ENCODE data around the gene PLCD1. TPM values are rescaled to one million over a fixed set of nuclear protein-coding genes. Genes with fewer than 3 reads are reported as not detected.

Gene PLCD1
- total RNA-seq, 6 donors from 2014 or later = 20.8 to 80.1 (median 36.1) TPM

DNA sequence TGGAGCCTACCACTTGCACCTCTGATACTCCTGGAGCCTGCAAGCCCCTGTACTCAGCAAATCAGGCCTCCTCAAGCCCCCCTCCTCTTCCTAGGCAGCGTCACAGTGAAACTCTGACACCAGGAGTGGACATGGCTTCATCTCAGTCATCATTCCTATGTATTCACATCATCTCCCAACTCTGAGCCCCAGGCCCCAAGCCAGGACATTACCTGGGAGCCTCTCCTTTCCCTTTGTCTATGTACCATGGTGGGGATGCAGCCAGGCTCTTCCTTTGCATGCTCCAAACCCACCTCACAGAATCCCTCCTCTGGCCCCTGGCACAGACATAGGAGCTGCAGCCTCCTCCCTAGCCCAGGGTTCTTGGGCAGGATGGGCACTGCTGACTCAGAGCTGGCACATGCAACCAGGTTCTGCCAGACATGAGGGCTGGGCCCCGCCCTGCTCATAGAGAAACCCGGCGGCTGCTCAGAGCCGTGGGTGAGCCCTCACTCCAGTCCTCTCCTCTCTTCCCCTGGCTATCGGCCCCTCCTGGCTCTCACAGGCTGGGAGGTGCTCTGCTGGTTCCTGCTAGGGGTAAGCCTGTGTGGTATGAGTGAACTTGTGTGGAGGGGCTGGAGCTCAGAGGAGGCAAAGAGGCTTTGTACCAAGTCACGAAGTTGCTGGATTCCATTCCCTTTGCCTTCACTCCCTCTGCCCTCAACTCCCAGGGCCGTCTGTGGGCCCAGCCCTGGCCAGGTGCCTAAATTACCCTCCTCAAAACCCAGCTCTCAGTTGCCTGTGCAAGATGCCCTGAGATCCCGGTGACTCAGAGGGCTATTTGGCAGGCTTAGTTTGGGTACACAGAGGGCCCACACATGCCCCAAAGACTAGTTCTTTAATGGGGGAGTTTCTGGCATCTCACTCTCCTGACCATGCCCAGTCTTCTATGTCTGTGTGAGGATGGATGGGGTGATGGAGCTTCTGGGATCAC is 1.9 kb upstream of the PLCD1 start:
- H3K4me3 ChIP-seq = no peak overlapping the region
- H3K27ac ChIP-seq = peak overlapping the region; percentile 72 to 88 (median 87)
- WGBS, 2 donors = 41 to 43% methylated on average over 8 of the region's 9 CpGs
- TF ChIP-seq POLR2A (IDR thresholded peaks at IDR 0.05) (peak in 1 of 4 donors; percentile 11), EP300 (IDR thresholded peaks at IDR 0.05) (no peak), POLR2AphosphoS5 (IDR thresholded peaks at IDR 0.05) (no peak), CTCF (IDR thresholded peaks at IDR 0.05) (no peak)
- DNase-seq (peak; percentile 68 to 90), ATAC-seq (ENCODE audit: low FRiP score in 2 of 2) (peak; percentile 29 to 77)
- peaks cover 0 to 7% (median 0%) of the 10 kb centered on the region in 4 donors for H3K27me3 ChIP-seq
- no peaks in the 10 kb centered on the region for H3K9me3 ChIP-seq
- H3K4me1 ChIP-seq = peaks cover 17 to 38% (median 24%) of the 10 kb centered on the region in 4 donors
- no peaks in the 10 kb centered on the region for H3K36me3 ChIP-seq

DNA sequence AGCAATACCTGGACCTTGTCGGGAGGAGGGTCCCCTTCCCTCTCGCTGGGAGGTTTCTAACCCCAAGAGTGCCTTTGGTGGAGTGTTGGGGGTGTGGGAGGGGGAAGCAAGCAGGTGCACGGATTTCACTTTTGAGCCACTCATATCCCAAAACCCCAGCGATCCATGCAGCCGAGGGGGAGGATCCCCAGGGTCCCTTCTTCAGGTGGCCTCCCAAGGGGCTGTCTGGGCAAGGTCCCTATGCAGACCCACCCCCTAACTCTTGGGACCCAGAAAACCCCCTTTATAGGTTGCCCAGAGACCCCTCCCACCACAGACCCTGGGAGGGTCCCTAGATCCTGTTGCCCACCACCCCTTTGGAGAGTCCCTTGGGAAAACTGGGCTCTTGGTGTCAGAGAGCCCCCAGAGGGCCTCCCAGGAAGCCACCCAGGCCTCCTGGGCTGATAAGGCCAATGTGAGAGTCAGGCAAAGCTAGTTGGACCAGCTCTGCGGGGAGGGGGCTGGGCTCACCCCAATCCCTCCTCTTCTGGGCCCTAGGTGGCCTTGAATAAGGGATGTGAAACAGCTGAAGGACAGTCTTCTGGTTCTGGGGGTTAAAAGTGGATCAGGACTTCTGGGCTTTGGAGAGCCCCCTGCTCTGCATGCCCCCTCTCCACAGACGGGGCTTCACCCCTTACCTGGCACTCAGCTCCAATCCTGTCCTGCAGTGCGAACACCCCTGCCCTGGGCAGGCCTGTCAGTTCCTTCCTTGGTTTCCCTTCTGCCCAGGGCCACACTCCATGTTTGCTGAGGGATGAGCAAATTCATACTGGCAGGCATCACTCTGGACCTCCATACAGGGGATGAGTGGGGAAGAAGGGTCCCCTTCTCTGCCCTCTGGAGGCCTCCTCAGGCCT is 932 bp upstream of the PLCD1 start:
- peaks cover 0 to 7% (median 0%) of the 10 kb centered on the region in 4 donors for H3K27me3 ChIP-seq
- peaks cover 24 to 44% (median 31%) of the 10 kb centered on the region in 4 donors for H3K4me1 ChIP-seq
- H3K9me3 ChIP-seq = no peaks in the 10 kb centered on the region
- no peak for ATAC-seq (ENCODE audit: low FRiP score in 2 of 2)
- no peak for DNase-seq
- peak overlapping the region; percentile 72 to 88 (median 87) for H3K27ac ChIP-seq
- H3K4me3 ChIP-seq = peak overlapping the region; percentile 74 to 92 (median 82)
- no peaks in the 10 kb centered on the region for H3K36me3 ChIP-seq
- WGBS, 2 donors = 42 to 65% methylated on average over 2 to 8 of the region's 8 CpGs
- TF ChIP-seq EP300 (IDR thresholded peaks at IDR 0.05) (no peak), POLR2A (IDR thresholded peaks at IDR 0.05) (no peak), CTCF (IDR thresholded peaks at IDR 0.05) (no peak), POLR2AphosphoS5 (IDR thresholded peaks at IDR 0.05) (no peak)

GRCh38 chr3:38028621-38029361 is 651 bp downstream of the PLCD1 start:
- WGBS, 2 donors = 28 to 51% methylated on average over 14 to 34 of the region's 45 CpGs
- DNase-seq (peak in 1 of 2 donors; percentile 89), ATAC-seq (ENCODE audit: low FRiP score in 2 of 2) (peak in 1 of 2 donors; percentile 28)
- Histone ChIP-seq H3K27me3 (peaks cover 0 to 7% (median 0%) of the 10 kb centered on the region in 4 donors), H3K4me1 (peaks cover 26 to 50% (median 34%) of the 10 kb centered on the region in 4 donors), H3K27ac (peak overlapping the region; percentile 72 to 88 (median 87)), H3K4me3 (peak overlapping the region; percentile 74 to 92 (median 82)), H3K36me3 (no peaks in the 10 kb centered on the region), H3K9me3 (no peaks in the 10 kb centered on the region)
- TF ChIP-seq POLR2AphosphoS5 (IDR thresholded peaks at IDR 0.05) (no peak), EP300 (IDR thresholded peaks at IDR 0.05) (no peak), POLR2A (IDR thresholded peaks at IDR 0.05) (no peak), CTCF (IDR thresholded peaks at IDR 0.05) (no peak)
